ENCODE measurements around the gene ARCN1. TPM values are rescaled to one million over a fixed set of nuclear protein-coding genes. Genes with fewer than 3 reads are reported as not detected.

ARCN1 gene
- total and polyA plus RNA-seq, 2 donors (not counting 1 experiment from before 2014, with no cell fraction given), result 116 to 387 TPM

GRCh38 chr11:118632577-118633318 is 60.5 kb downstream of the ARCN1 start:
- no peak overlapping the region for H3K4me3 ChIP-seq (replicated peaks in 1 of 4; ENCODE audit: control extremely low read depth in 1 of 4, insufficient read depth in 1 of 4, low read depth in 3 of 4, low read length in 4 of 4)
- H3K27me3 ChIP-seq (ENCODE audit: control insufficient read depth, insufficient read depth, low read length), result no peaks in the 10 kb centered on the region
- H2AFZ ChIP-seq (ENCODE audit: low read length), result no peak overlapping the region
- H3K79me2 ChIP-seq (ENCODE audit: control insufficient read depth, insufficient read depth, low read length), result peaks cover 4% of the 10 kb centered on the region
- H4K20me1 ChIP-seq (ENCODE audit: control insufficient read depth, extremely low read depth, insufficient read depth, low read length), result no peaks in the 10 kb centered on the region
- no peak for TF ChIP-seq EZH2 (IDR thresholded peaks at IDR 0.05; ENCODE audit: low read length, missing control alignments)
- TF ChIP-seq CTCF (conservative IDR thresholded peaks at IDR 0.05 in 1 of 2, IDR thresholded peaks at IDR 0.05 in 1 of 2; ENCODE audit: low read depth in 1 of 2, low read length in 2 of 2), result no peak
- no peak overlapping the region for H3K4me2 ChIP-seq (ENCODE audit: extremely low read depth, insufficient read depth, low read length)
- no peak overlapping the region for H3K9ac ChIP-seq (ENCODE audit: insufficient read depth, low read length)
- no peak overlapping the region for H3K27ac ChIP-seq (ENCODE audit: insufficient read depth, low read length)
- DNase-seq (ENCODE audit: low read depth in 2 of 2), result no peak
- H3K9me3 ChIP-seq (ENCODE audit: control insufficient read depth, insufficient read depth, low read depth, low read length), result no peaks in the 10 kb centered on the region
- peaks cover 35% of the 10 kb centered on the region for H3K4me1 ChIP-seq (ENCODE audit: control insufficient read depth, extremely low read depth, insufficient read depth, low read length)
- peaks cover 50% of the 10 kb centered on the region for H3K36me3 ChIP-seq (ENCODE audit: control insufficient read depth, insufficient read depth, low read length)

- Histone ChIP-seq H3K4me2 (ENCODE audit: extremely low read depth, insufficient read depth, low read length) (no peak overlapping the region), H3K9ac (ENCODE audit: insufficient read depth, low read length) (no peak overlapping the region), H3K4me1 (ENCODE audit: control insufficient read depth, extremely low read depth, insufficient read depth, low read length) (peaks cover 35% of the 10 kb centered on the region), H3K27me3 (ENCODE audit: control insufficient read depth, insufficient read depth, low read length) (no peaks in the 10 kb centered on the region), H3K27ac (ENCODE audit: insufficient read depth, low read length) (peak overlapping the region; percentile 63), H2AFZ (ENCODE audit: low read length) (no peak overlapping the region), H3K4me3 (replicated peaks in 1 of 4; ENCODE audit: control extremely low read depth in 1 of 4, insufficient read depth in 1 of 4, low read depth in 3 of 4, low read length in 4 of 4) (no peak overlapping the region), H3K36me3 (ENCODE audit: control insufficient read depth, insufficient read depth, low read length) (peaks cover 45% of the 10 kb centered on the region), H3K9me3 (ENCODE audit: control insufficient read depth, insufficient read depth, low read depth, low read length) (no peaks in the 10 kb centered on the region), H3K79me2 (ENCODE audit: control insufficient read depth, insufficient read depth, low read length) (peaks cover 4% of the 10 kb centered on the region), H4K20me1 (ENCODE audit: control insufficient read depth, extremely low read depth, insufficient read depth, low read length) (no peaks in the 10 kb centered on the region)
- TF ChIP-seq CTCF (conservative IDR thresholded peaks at IDR 0.05 in 1 of 2, IDR thresholded peaks at IDR 0.05 in 1 of 2; ENCODE audit: low read depth in 1 of 2, low read length in 2 of 2), result no peak
- no peak for DNase-seq (ENCODE audit: low read depth in 2 of 2)
Observed at GRCh38 chr11:118633319-118633690, 61.1 kb downstream of the ARCN1 start.

- Histone ChIP-seq H3K9me3 (ENCODE audit: control insufficient read depth, insufficient read depth, low read depth, low read length) (no peaks in the 10 kb centered on the region), H3K79me2 (ENCODE audit: control insufficient read depth, insufficient read depth, low read length) (peaks cover 4% of the 10 kb centered on the region), H2AFZ (ENCODE audit: low read length) (no peak overlapping the region), H3K4me1 (ENCODE audit: control insufficient read depth, extremely low read depth, insufficient read depth, low read length) (peaks cover 35% of the 10 kb centered on the region), H3K27ac (ENCODE audit: insufficient read depth, low read length) (peak overlapping the region; percentile 65), H3K4me2 (ENCODE audit: extremely low read depth, insufficient read depth, low read length) (peak overlapping the region; percentile 77), H4K20me1 (ENCODE audit: control insufficient read depth, extremely low read depth, insufficient read depth, low read length) (no peaks in the 10 kb centered on the region), H3K36me3 (ENCODE audit: control insufficient read depth, insufficient read depth, low read length) (peaks cover 47% of the 10 kb centered on the region), H3K27me3 (ENCODE audit: control insufficient read depth, insufficient read depth, low read length) (no peaks in the 10 kb centered on the region), H3K9ac (ENCODE audit: insufficient read depth, low read length) (peak overlapping the region; percentile 27), H3K4me3 (replicated peaks in 1 of 4; ENCODE audit: control extremely low read depth in 1 of 4, insufficient read depth in 1 of 4, low read depth in 3 of 4, low read length in 4 of 4) (no peak overlapping the region)
- DNase-seq (ENCODE audit: low read depth in 2 of 2), result peak; percentile 43 to 62
- TF ChIP-seq CTCF (conservative IDR thresholded peaks at IDR 0.05 in 1 of 2, IDR thresholded peaks at IDR 0.05 in 1 of 2; ENCODE audit: low read depth in 1 of 2, low read length in 2 of 2) (no peak), EZH2 (IDR thresholded peaks at IDR 0.05; ENCODE audit: low read length, missing control alignments) (no peak)
Observed at GRCh38 chr11:118633979-118634378, 61.8 kb downstream of the ARCN1 start.
